ENCODE results near the gene ZXDC. TPM values are rescaled to one million over a fixed set of nuclear protein-coding genes. Genes with fewer than 3 reads are reported as not detected.

ZXDC gene, protein sequence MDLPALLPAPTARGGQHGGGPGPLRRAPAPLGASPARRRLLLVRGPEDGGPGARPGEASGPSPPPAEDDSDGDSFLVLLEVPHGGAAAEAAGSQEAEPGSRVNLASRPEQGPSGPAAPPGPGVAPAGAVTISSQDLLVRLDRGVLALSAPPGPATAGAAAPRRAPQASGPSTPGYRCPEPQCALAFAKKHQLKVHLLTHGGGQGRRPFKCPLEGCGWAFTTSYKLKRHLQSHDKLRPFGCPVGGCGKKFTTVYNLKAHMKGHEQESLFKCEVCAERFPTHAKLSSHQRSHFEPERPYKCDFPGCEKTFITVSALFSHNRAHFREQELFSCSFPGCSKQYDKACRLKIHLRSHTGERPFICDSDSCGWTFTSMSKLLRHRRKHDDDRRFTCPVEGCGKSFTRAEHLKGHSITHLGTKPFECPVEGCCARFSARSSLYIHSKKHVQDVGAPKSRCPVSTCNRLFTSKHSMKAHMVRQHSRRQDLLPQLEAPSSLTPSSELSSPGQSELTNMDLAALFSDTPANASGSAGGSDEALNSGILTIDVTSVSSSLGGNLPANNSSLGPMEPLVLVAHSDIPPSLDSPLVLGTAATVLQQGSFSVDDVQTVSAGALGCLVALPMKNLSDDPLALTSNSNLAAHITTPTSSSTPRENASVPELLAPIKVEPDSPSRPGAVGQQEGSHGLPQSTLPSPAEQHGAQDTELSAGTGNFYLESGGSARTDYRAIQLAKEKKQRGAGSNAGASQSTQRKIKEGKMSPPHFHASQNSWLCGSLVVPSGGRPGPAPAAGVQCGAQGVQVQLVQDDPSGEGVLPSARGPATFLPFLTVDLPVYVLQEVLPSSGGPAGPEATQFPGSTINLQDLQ
- polyA plus RNA-seq (ENCODE audit: insufficient read length) = 25.6 TPM

GRCh38 chr3:126475413-126476114 lies at the start of gene ZXDC:
TSS of gene ZXDC (minus strand) at chr3:126475891. CDS start at chr3:126475865, 26 bp downstream.
- DNase-seq (ENCODE audit: low read depth) = peak; percentile 79

- DNase-seq (ENCODE audit: low read depth) = no peak
Measured at GRCh38 chr3:126525091-126525852, 49.6 kb upstream of the ZXDC start.

- DNase-seq (ENCODE audit: low read depth) = no peak
Measured at GRCh38 chr3:126524429-126524988, 48.8 kb upstream of the ZXDC start.

GRCh38 chr3:126523745-126524428 lies 48.2 kb upstream of the ZXDC start, which contains the start of gene CHST13:
TSS of gene CHST13 (plus strand) at chr3:126524155. CDS start at chr3:126524333, 178 bp downstream.
- no peak for DNase-seq (ENCODE audit: low read depth)

GRCh38 chr3:126522363-126522788 lies 46.7 kb upstream of the ZXDC start:
- DNase-seq (ENCODE audit: low read depth) = no peak

DNA sequence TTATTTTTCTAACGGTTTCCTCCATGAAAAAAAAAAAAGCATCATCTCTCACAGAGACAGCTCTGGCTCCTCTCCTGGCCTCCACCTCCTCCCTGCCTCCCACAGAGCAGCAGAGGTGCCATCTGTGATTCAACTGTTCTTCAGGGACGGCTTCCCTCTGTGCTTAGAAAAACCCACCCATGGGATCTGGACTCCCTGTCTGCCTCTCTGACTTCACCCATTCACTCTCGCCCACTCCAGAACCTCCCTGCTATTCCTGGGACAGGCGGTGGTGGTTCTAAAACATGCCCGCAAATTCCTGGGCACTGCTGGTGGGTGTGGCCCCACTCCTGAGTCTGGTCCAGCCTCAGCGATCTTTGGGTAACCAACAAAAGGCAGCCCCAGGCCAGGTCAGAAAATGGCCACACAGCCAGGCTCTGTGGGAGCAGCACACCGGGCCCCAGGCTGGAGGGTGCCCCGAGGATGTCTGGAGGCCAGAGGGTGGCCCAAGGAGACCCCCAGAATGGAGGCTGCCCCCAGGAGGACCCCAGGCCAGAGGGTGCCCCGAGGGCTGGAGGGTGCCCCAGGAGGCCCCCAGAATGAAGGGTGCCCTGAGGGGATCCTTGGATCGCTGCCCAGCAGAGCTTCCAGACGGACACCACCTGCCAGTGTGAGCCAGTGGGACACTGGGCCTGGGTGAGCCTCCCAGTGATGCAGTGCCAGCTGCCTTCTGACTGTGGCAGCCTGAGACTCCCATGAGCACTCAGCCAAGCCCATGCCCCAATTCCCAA lies 45.6 kb upstream of the ZXDC start:
- DNase-seq (ENCODE audit: low read depth) = no peak

DNA sequence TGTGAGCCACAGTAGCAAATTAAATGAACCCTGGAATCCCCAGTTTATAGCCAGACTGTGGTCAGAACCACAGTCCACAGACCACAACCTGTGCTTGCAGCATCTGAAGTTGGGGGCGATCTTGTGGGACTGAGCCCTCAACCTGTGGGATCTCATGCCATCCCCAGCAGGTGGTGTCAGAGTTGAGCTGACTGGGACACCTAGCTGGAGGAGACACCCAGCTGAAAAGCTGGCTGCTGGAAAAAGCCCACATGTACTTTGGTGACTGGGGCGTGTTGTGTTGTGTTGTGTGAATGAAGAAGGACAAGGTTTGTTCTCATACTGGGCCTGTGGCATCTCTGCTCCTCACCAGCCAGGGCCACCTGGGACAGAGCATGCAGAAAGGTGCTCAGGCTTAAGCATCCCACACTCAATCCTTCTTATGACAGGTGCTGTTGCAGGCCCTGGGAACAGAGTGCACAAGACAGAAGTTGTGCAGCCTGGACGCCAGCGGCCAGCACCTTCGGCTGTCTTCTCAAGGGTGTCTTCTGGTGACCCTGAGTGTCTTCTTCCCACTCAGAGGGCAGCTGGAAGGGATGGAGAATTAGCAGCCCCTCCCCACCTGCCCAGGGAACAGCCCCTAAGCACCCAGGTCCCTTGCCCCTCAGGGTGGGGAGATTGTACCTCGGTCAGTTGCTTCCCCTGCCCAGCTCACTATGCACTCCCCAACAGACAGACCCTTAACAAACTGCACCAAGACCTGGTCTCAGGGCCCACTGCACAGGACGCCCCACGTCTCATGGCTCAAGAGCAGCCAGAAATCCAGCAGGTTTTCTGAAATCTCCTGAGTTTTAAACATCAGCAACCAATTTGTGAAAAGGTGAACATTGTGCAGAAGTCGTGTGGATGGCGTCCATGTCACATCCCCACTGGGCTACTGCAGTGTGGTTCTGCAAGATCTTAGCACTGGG lies 44.1 kb upstream of the ZXDC start:
- DNase-seq (ENCODE audit: low read depth) = no peak

DNA sequence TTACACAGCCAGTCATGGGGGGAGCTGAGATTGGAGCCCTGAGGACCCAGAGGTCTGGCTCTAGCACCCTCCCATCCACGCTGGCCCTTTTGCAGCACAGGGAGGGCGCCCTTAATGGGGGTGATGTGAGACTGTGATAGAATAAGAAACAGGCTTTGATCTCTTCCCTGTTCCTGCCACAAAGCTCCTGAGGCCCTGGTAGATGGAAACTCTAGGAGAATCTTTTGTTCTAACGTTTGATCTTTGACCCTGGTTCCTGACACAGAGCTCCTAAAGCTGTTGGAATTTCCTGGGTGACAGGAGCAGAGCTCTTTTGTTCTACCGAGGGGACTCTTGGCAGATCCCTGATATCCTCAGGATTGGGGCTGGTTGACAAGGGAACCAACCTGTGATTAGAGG lies 43.1 kb upstream of the ZXDC start:
- DNase-seq (ENCODE audit: low read depth) = no peak

- DNase-seq (ENCODE audit: low read depth) = no peak
Measured at GRCh38 chr3:126517986-126518778, 42.5 kb upstream of the ZXDC start.

DNA sequence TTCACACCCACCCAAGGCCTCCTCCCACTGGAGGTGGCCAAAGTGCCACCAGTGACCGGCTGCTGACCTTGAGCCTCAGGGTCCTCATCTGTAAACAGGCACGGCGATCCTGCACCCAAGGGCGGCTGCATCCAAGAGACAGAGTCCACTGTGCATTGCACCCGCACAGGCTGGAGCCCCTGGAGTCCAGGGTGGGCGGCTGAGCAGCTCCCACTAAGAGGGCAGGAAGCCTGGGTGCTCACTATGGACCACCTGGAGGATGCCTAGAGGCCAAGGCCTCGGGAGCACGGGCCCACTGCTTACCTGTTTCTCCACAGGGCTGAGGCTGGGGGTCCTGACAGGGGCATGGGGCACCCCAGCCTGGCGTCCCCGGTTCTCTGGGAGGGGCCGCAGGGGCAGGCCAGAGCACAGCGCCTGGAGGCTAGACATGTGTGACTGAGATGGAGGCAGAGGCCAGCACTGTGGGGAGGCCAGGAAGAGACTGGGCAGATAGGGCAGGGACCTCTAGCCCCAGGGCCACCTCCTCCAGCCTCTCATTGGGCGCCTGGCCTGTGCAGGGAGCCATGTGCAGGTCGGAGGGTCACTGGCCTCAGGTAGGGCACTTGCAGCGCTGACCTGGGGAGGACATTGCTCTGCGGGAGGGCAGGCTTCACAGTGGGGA lies 41.7 kb upstream of the ZXDC start, which contains the start of gene UROC1:
Gene UROC1, minus strand, starts transcription at position 483 of the 661 bp plus-strand sequence. Its CDS starts 54 bp downstream, at position 429.
- no peak for DNase-seq (ENCODE audit: low read depth)

GRCh38 chr3:126516936-126517290 lies 41.2 kb upstream of the ZXDC start:
- no peak for DNase-seq (ENCODE audit: low read depth)

- no peak for DNase-seq (ENCODE audit: low read depth)
Measured at GRCh38 chr3:126516152-126516935, 40.7 kb upstream of the ZXDC start.

- DNase-seq (ENCODE audit: low read depth) = no peak
Measured at GRCh38 chr3:126515066-126515706, 39.5 kb upstream of the ZXDC start.

- no peak for DNase-seq (ENCODE audit: low read depth)
Measured at GRCh38 chr3:126514161-126514560, 38.5 kb upstream of the ZXDC start.

GRCh38 chr3:126512916-126513650 lies 37.4 kb upstream of the ZXDC start:
- no peak for DNase-seq (ENCODE audit: low read depth)
